Stomach (tissue), 4 donors: Measurements from ENCODE around the gene VRTN.

Experiments
- EP300 ChIP-seq: sonication (generic); formaldehyde crosslinking; IDR thresholded peaks from one replicate; pipeline ENCODE4 v1.6.1; 2017; ENCODE audit warnings: antibody characterized with exemption
- POLR2A ChIP-seq, 4 donors: fragments of 450-650 bp; IDR thresholded peaks; one replicate each; pipeline ENCODE4 v1.6.1; 2016; ENCODE audit warnings: antibody characterized with exemption in 4 of 4, control low read depth in 2 of 4, mild to moderate bottlenecking in 1 of 4, moderate library complexity in 1 of 4

- no peak for TF ChIP-seq POLR2A (IDR thresholded peaks at IDR 0.05)
- no peak for TF ChIP-seq EP300
Measured at GRCh38 chr14:74395094-74395493, 46.8 kb downstream of the VRTN start.
